H1 (cell line): ENCODE measurements around the gene ELP5. TPM values are rescaled to one million over a fixed set of nuclear protein-coding genes. Genes with fewer than 3 reads are reported as not detected.

Source experiments
- EGR1 ChIP-seq: IDR thresholded peaks from 2 replicates; pipeline ENCODE4 v1.6.1; 2011; ENCODE audit warnings: low read depth, low read length, borderline replicate concordance
- polyA plus RNA-seq, 7 experiments: library from polyadenylated mRNA; depleted of rRNA in 3 of 7; stranded (reverse) in 5 of 7; unstranded in 2 of 7; fragments of >200 nt in 5 of 7; fragments of 200-250 nt in 2 of 7; gene quantifications; 1 replicate in 5 of 7; 2 replicates in 1 of 7; 4 replicates in 1 of 7; pipeline versions ENCODE4 v1.2.1 to v1.2.3, GENCODE V29; 2011 to 2013; ENCODE audit warnings: missing spikeins in 2 of 7, mixed read lengths in 2 of 7
- total RNA-seq: library from RNA; stranded (reverse); fragmentation: NEBNext Ultra II Directional; extraction: Animal tissue kit (Norgen Biotek cat#: 25700); gene quantifications from 2 replicates; pipeline ENCODE4 v1.2.1, GENCODE V29; 2021

ELP5 gene
- total and polyA plus RNA-seq, 2 of the 8 experiments (the other 6 are each of a cell fraction or from before 2014, with no cell fraction given) = 75.4 to 107 TPM

GRCh38 chr17:7250695-7251627, 1.1 kb upstream of the ELP5 start (continued):
- TF ChIP-seq EGR1 = no peak
- TF ChIP-seq, all 59 proteins: peak for 0
